GM21529 (cell line): Measurements from ENCODE around the gene ARHGAP8.

Source experiments
- ATAC-seq: cut with Tn5 transposase; IDR thresholded peaks from one replicate; pipeline ENCODE4 v1.9.1; 2021; ENCODE audit not compliant: unreplicated experiment

ARHGAP8 gene

DNA sequence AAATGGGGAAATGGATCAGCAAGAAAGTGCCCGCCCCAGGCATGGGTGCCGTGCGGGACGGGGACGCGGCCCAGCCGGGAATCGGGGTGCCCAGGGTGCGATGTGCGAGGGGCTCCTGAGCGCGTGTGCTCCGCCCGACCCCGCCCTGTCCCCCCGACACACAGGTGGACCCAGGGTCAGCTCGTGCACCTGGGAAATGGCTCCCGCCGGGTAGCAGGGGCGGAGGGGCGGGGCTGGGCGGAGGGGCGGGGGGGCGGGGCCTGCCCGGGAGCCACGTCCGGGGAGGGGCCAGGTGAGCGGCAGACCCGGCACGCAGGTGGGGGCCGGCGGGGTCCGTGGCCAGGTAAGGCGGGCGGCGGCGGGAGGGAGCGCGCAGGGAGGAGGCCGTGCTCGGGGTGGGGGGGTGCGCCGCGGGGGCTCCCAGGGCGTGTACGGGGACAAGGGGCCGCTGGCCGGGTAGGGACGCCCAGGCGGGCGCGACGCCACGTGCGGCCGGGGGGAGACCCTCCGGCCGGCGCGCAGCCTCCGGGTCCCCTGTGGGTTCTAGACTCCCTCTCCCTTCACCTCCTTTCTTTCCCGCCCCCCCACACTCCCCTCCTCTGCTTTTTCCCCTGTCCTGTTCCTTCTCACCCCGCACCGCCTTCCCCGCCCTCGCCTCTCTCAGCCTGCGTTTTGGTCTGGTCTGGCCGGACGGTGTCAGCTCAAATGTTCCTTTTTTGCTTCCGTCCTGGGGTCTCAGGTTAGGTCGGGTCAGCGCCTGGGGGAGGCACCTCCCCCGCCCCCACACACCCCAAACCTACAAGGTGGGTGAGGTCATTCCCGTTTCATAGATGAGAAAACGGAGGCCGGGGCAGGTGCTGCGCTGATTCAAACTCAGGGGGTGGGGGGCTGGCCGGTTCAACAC lies at the start of gene ARHGAP8:
Gene ARHGAP8 (plus strand): TSS at position 291 of the 904 bp plus-strand sequence. CDS start 33,953 bp downstream, outside the sequence.
- ATAC-seq: no peak

- ATAC-seq: no peak
Measured at GRCh38 chr22:44703255-44703870, 49.0 kb upstream of the ARHGAP8 start.

- ATAC-seq: no peak
Measured at GRCh38 chr22:44704159-44705021, 48.0 kb upstream of the ARHGAP8 start.

GRCh38 chr22:44705022-44705297 lies 47.4 kb upstream of the ARHGAP8 start:
- ATAC-seq: no peak

DNA sequence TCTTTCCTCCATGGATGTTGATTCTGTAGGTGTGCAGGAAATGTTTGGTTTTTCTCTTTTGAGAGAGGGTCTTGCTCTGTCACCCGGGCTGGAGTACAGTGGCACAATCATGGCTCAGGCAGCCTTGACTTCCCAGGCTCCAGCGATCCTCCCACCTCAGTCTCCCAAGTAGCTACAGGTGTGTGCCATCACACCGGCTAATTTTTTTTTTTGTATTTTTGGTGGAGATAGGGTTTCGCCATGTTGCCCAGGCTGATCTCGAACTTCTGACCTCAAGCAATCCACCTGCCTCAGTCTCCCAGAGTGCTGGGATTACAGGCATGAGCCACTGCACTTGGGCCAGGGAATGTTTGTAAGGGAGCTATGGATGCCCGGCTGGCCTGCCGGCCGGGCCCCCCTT lies 45.9 kb upstream of the ARHGAP8 start:
- no peak for ATAC-seq

- ATAC-seq: no peak
Measured at GRCh38 chr22:44707178-44707577, 45.2 kb upstream of the ARHGAP8 start.

GRCh38 chr22:44707752-44708151 lies 44.6 kb upstream of the ARHGAP8 start:
- no peak for ATAC-seq

DNA sequence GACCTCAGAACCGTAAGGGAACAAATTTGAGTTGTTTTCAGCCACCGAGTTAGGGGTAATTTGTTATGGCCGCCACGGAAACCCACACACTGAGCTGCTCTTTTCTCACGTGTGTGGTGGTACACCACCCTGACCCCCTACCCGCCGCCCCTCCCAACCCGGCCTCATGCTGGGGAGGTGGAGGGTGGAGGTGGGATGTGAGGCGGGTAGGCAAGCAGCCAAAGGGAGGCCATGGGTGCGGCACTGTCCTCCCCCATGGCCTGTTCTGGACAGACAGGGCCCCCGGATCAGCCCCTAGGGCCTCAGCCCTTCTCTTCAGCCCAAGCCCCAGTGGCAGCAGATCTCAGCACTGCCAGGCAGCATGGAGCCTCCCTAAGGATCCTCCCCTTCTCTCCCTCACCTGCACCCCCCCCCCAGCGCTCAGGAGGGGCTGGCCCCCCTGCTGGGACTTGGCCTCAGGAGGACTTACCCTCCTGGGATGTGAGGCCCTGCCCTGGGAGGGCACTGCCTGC lies 42.4 kb upstream of the ARHGAP8 start:
- ATAC-seq: no peak

DNA sequence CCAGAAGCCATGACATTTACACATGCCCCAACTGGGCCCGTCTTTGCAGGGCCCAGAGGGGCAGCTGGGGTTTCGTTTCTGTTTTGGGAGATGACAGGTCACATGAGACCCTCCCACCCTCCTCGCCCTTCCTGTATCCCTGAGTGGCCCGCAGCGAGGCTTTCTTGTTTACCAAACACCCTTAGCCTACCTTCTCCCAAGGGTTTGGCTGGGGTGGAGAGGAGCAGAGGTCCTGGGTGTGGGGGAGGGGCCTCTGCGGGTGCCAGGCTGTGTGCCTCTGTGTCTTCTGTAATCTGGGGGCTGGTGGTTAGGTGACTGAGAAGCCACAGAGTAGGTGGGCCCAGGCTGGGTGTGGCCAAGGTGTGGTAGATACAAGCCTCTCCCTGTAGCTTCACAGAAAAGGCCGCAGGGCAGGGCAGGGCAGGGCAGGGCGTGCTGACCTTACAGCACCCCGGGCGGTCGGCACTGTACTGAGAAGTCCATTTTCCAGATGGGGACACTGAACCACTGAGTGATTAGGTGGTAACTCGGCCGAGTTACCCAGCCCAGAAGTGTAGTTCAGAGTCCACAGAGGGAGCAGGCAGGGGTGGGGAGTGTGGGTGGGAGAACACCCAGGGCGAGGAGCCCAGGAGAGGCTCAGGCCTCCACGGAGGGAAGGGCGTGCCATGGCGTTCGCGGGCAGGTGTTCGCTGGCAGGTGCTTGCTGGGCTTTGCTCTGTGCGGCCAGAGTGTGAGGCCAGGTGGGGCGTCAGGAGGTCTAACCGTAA lies 41.7 kb upstream of the ARHGAP8 start:
- ATAC-seq: no peak

GRCh38 chr22:44711241-44711560 lies 41.2 kb upstream of the ARHGAP8 start:
- ATAC-seq: no peak

- no peak for ATAC-seq
Measured at GRCh38 chr22:44711690-44712555, 40.5 kb upstream of the ARHGAP8 start.

- ATAC-seq: no peak
Measured at GRCh38 chr22:44712962-44713361, 39.4 kb upstream of the ARHGAP8 start.

GRCh38 chr22:44714703-44715350 lies 37.5 kb upstream of the ARHGAP8 start:
- no peak for ATAC-seq

- ATAC-seq: no peak
Measured at GRCh38 chr22:44718418-44718817, 34.0 kb upstream of the ARHGAP8 start.

GRCh38 chr22:44719586-44720368 lies 32.6 kb upstream of the ARHGAP8 start:
- no peak for ATAC-seq

GRCh38 chr22:44721213-44721612 lies 31.2 kb upstream of the ARHGAP8 start:
- no peak for ATAC-seq

DNA sequence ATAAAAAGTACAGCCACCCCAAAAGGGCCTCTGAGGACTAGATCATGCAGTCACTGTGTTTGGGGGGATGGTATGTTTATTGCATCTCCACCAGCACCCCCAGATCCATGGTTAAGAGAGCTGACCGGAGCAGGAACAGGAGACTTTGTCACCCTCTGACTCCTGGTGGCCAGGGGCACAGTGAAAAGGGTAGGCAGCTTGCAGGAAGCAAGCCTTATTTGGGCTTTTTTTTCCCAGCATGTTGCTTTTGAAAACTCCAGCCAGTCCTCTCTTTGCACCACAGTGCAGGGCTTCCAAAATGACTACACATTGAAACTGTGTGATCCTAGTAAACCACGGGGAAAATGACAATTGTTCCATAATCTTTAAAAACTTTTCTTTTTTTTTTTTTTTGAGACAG lies 29.8 kb upstream of the ARHGAP8 start:
- ATAC-seq: no peak

DNA sequence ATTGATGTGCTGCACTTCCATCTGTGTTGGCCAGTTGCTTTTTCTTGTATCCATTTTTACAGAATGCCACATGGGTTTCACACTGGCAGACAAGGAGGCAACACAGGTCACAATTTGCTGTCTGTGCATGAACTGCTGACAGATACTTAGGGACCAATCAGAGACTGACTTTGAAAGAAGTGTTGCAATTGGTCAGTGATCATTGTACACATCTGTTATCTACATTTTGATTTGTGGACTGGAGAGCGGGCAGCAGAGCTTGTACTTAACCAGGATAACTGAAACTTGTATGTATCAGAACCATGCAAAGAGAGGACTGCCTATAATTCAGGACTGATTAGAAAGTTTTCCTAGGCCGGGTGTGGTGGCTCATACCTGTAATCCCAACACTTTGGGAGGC lies 28.6 kb upstream of the ARHGAP8 start:
- ATAC-seq: no peak

DNA sequence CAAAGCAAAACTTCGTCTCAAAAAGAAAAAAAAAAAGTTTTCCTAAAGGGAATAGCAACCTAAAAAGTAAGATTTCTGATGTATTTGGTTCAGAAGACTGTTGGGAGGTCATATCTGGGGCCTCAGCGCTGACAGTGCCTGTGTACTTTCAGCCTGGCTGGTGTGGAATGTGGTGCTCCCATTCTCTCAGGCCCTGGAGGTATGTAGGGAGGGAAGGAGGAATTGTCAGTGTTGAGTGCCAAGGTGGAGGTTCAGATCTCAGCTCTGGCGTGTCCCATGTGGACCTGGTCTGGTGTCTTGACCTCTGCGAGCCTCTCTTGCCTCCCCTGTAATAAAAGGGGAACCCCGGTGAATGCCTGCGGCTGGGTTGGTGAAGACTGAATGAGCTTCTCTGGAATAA lies 28.0 kb upstream of the ARHGAP8 start:
- no peak for ATAC-seq
